ENCODE data around the gene AGPAT1. TPM values are rescaled to one million over a fixed set of nuclear protein-coding genes. Genes with fewer than 3 reads are reported as not detected.

Gene AGPAT1
- total and polyA plus RNA-seq, 2 of the 13 experiments (the other 11 are each of a cell fraction or from before 2014, with no cell fraction given) = 51.3 to 139 TPM

GRCh38 chr6:32177183-32177787 is 1.4 kb upstream of the AGPAT1 start (continued):
- no peak for TF ChIP-seq ZNF318 (CRISPR knock-in tag; IDR thresholded peaks at IDR 0.05)
- TF ChIP-seq ZNF75D (CRISPR knock-in tag; IDR thresholded peaks at IDR 0.05; ENCODE audit: borderline replicate concordance) = no peak
- TF ChIP-seq ZNF501 (CRISPR knock-in tag; IDR thresholded peaks at IDR 0.05) = peak; percentile 77; the same call in 1 of the 2 replicates
- TF ChIP-seq GABPA (IDR thresholded peaks at IDR 0.05; ENCODE audit: low read depth, low read length) = no peak
- TF ChIP-seq GABPA (CRISPR knock-in tag; IDR thresholded peaks at IDR 0.05; ENCODE audit: low read depth) = peak; percentile 9; the same call in 1 of the 2 replicates
- TF ChIP-seq ZNF766 (CRISPR knock-in tag; IDR thresholded peaks at IDR 0.05; ENCODE audit: borderline replicate concordance) = no peak
- no peak for TF ChIP-seq PAWR (CRISPR knock-in tag; IDR thresholded peaks at IDR 0.05; ENCODE audit: borderline replicate concordance)
- no peak for TF ChIP-seq ZNF567 (CRISPR knock-in tag; IDR thresholded peaks at IDR 0.05; ENCODE audit: borderline replicate concordance)
- TF ChIP-seq ZSCAN21 (CRISPR knock-in tag; IDR thresholded peaks at IDR 0.05; ENCODE audit: borderline replicate concordance) = no peak
- peak; percentile 86 for TF ChIP-seq POLR2G (IDR thresholded peaks at IDR 0.05; ENCODE audit: low read depth, low read length)
- TF ChIP-seq ARID5B (CRISPR knock-in tag; IDR thresholded peaks at IDR 0.05) = peak; percentile 3; the same call in 1 of the 2 replicates
- 0 out of 2 replicates have a peak, but pooled peaks have one; percentile 30 for TF ChIP-seq ZSCAN9 (CRISPR knock-in tag; IDR thresholded peaks at IDR 0.05; ENCODE audit: borderline replicate concordance)
- no peak for TF ChIP-seq RARG (CRISPR knock-in tag; IDR thresholded peaks at IDR 0.05; ENCODE audit: low read depth)
- 0 out of 2 replicates have a peak, but pooled peaks have one; percentile 34 for TF ChIP-seq ZNF510 (CRISPR knock-in tag; IDR thresholded peaks at IDR 0.05; ENCODE audit: low read depth)
- no peak for TF ChIP-seq SIX4 (CRISPR knock-in tag; IDR thresholded peaks at IDR 0.05)
- TF ChIP-seq TARDBP (CRISPR knock-in tag; IDR thresholded peaks at IDR 0.05) = 0 out of 2 replicates have a peak, but pooled peaks have one; percentile 49
- TF ChIP-seq THAP8 (CRISPR knock-in tag; IDR thresholded peaks at IDR 0.05; ENCODE audit: borderline replicate concordance) = no peak
- no peak for TF ChIP-seq TCF7 (IDR thresholded peaks at IDR 0.05; ENCODE audit: low read depth)
